Sigmoid colon (tissue), 4 donors: ENCODE measurements around the gene BCAS3.

ENCODE experiments used
- POLR2A ChIP-seq, 2 donors: fragments of 450-650 bp; IDR thresholded peaks; one replicate each; pipeline ENCODE4 v1.6.1; 2016; ENCODE audit warnings: antibody characterized with exemption in 2 of 2, mild to moderate bottlenecking in 2 of 2, moderate library complexity in 2 of 2
- POLR2AphosphoS5 ChIP-seq, 4 donors: sonication (generic); formaldehyde crosslinking; IDR thresholded peaks; one replicate each; pipeline ENCODE4 v1.6.1; 2017; ENCODE audit warnings: antibody characterized with exemption in 4 of 4
- TF ChIP-seq, protein P1 (sequence below), 4 experiments: fragments of 450-650 bp in 3 of 4; fragments of 200-600 bp in 1 of 4; IDR thresholded peaks; one replicate each; pipeline ENCODE4 v1.5.1; 2016 to 2019; ENCODE audit warnings: antibody characterized with exemption in 4 of 4, mild to moderate bottlenecking in 3 of 4, moderate library complexity in 2 of 4

DNA sequence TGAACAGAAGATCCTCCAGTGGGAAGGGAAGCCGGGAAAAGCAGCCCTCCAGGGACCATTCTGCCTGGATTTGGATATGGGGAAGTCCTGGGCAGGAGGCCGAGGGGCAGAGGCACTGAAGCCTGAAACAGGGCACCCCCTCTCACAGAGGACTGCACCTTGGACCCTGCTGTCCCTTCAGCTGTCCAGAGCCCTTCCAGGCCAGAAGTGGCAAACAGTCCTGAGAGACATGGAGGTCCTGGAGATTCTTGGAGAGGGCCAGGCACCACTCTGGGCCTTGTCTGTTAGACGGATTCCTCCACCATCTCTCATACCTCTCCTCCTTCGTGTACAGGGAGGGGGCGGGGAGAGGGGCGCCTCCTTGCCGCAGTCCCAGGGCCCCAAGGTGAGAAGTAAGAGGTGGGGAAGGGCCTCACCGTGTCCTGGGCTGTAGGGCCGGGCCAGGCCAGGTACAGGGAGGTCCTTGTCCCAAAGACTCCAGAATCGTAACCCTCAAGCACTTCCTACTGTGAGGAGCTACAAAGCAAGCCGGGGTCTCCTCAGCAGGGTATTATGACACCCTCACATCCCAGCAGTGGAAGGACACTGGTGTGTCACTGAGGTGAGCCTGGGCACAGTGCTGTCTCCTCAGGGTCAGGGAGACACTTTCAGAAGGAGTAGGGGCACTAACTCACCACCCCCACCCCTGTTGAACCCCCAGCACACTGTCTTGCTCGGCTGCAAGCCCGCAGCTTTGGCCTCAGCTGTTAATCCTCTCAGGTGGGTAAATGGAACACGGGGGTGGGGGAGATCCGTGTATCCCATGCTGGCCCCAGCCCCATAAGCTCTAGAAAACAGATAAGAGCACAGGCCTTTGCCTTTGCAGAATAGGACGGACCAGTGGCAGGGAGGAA is 705.4 kb downstream of the BCAS3 start:
- TF ChIP-seq, protein P1, sequence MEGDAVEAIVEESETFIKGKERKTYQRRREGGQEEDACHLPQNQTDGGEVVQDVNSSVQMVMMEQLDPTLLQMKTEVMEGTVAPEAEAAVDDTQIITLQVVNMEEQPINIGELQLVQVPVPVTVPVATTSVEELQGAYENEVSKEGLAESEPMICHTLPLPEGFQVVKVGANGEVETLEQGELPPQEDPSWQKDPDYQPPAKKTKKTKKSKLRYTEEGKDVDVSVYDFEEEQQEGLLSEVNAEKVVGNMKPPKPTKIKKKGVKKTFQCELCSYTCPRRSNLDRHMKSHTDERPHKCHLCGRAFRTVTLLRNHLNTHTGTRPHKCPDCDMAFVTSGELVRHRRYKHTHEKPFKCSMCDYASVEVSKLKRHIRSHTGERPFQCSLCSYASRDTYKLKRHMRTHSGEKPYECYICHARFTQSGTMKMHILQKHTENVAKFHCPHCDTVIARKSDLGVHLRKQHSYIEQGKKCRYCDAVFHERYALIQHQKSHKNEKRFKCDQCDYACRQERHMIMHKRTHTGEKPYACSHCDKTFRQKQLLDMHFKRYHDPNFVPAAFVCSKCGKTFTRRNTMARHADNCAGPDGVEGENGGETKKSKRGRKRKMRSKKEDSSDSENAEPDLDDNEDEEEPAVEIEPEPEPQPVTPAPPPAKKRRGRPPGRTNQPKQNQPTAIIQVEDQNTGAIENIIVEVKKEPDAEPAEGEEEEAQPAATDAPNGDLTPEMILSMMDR (IDR thresholded peaks at IDR 0.05), result no peak
- TF ChIP-seq POLR2AphosphoS5 (IDR thresholded peaks at IDR 0.05) (no peak), POLR2A (IDR thresholded peaks at IDR 0.05) (no peak)
